Measurements from ENCODE around the gene ACTN1.

Gene ACTN1

DNA sequence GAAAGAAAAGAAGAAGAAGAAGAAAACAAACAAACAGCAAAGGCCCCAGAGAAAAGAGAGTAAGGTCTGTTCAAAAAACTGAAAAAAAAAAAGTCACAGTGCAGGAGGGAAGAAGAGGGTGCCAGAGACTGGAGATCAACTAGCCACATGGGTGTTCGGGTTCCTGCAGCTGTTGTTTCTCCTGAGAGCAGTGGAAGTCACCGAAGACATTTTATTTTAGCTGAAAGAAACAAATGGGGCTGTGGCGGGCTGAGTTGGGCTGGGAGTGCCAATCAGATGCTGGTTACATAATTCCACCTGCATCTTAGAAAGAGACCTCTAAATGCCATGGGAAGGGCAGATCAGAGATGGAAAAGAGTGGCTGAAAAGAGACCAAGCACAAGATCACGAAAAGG lies 33.9 kb downstream of the ACTN1 start:
- no peak overlapping the region for H3K4me3 ChIP-seq (ENCODE audit: low read length)
- no peak for TF ChIP-seq ZNF274 (IDR thresholded peaks at IDR 0.05; ENCODE audit: low read depth, low read length)

DNA sequence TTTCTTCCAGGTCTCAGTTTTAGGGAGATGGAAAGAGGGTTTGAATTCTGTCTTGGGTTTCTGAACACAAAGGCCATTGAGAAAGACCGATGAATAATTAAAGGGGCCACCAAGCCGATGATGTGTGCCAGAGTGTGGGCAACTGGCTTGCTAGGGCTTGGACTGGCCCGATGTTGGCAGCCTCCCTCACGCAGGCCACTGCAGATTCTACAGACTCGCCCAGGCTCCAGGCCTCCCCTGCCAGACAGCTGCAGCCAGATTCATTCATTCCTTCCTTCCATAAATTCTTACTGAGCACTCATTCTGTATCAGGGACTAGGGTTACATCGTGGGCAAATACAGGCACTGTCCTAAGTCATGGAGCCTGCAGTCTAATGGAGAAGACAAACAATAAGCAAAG lies 34.9 kb downstream of the ACTN1 start:
- no peak for TF ChIP-seq ZNF274 (IDR thresholded peaks at IDR 0.05; ENCODE audit: low read depth, low read length)
- H3K4me3 ChIP-seq (ENCODE audit: low read length): no peak overlapping the region

DNA sequence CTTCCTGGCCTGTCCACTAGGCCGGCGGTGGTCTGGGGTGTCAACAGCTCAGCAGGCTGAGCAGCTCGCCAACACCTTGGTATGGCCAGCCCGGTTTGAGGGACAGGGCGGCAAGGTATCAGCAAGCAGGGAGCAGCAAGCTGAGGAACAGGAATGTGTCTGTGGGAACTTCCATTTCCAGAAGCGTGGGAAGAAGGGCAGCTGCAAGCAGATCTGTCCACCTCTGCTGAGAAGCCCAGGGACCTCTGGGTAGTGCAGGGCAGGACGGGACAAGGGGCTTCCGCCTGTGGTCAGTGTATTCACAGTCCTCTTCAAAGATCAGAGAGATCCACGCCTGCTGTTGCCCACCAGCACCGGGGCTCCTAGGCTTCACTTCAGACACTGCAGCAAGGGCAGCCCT lies 36.0 kb downstream of the ACTN1 start:
- H3K4me3 ChIP-seq (ENCODE audit: low read length): no peak overlapping the region
- TF ChIP-seq ZNF274 (IDR thresholded peaks at IDR 0.05; ENCODE audit: low read depth, low read length): no peak

DNA sequence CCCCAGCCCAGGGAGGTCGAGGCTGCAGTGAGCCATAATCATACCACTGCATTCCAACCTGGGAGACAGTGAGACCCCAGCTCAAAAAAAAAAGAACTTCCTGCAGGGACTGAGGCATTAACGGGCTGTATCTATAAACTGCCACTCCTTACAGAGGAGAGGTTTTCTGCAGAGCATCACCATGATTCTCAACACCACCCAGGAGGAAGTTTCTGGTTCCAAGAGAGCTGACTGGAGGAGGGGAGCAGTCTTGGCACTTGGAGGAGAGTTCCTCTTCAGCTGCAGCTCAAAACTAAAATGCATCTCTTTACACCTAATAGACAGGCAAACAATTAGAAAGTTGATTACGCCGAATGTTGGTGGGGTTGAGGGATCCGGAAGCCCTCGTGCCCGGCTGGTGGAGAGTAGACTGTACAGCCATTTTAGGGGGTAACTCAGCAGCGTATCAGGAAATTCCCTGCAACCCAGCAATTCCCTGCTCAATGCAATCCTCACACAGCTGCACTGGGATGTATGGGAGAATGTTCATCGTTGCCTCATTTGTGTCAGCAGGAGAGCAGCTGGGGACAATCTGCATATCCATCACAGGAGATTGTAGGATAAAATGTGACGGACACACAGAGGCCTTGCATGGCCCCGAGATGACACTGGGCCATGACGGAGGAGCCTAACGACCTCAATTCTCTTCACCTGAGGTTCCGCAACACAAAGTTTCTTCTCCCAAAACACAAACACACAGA lies 36.6 kb downstream of the ACTN1 start:
- H3K4me3 ChIP-seq (ENCODE audit: low read length): no peak overlapping the region
- no peak for TF ChIP-seq ZNF274 (IDR thresholded peaks at IDR 0.05; ENCODE audit: low read depth, low read length)

DNA sequence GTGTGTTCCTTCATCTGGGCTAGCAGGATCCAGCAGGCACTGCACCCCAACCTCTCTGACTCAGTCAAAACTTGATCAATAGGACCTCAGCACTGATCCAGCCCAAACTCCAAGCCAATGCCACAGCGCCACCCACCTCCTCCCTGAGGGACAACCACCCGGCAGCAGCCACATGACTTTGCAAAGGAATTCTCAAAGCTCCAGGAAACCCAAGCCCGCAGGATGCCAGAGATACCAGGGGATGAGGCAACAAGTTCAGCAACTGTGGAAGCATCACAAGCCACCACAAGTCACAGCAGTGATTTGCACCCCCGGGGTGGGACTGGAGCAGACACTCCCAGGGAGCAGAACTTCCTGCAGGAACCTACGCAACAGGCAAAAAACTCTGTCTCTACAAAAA lies 37.3 kb downstream of the ACTN1 start:
- TF ChIP-seq ZNF274 (IDR thresholded peaks at IDR 0.05; ENCODE audit: low read depth, low read length): no peak
- H3K4me3 ChIP-seq (ENCODE audit: low read length): no peak overlapping the region

DNA sequence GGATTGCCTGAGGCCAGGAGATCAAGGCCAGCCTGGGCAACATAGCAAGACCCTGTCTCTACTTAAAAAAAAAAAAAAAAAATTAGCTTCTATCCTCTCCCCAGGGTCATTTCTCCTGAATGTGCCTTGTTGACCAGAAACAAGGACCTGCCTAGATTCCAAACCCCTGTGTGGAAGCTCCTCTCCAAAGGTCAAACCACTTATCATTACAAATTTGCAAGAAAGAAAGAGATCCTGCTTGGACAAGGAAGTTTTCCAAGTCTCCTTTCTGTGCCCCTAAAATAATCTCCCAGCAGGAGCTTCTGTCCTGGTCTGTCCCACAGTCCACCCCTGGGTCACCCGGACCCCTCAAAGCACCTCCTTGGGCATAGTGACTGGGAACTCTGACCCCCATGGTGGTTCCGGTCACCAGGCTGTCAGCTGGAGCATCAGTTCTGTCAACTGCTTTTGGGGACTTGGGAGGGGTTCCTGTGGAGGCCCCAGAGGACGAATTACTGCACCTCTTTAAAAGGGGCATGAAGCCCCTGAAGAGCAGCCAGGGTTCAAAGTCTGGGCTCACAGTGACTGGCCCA lies 38.4 kb downstream of the ACTN1 start:
- no peak overlapping the region for H3K4me3 ChIP-seq (ENCODE audit: low read length)
- no peak for TF ChIP-seq ZNF274 (IDR thresholded peaks at IDR 0.05; ENCODE audit: low read depth, low read length)

DNA sequence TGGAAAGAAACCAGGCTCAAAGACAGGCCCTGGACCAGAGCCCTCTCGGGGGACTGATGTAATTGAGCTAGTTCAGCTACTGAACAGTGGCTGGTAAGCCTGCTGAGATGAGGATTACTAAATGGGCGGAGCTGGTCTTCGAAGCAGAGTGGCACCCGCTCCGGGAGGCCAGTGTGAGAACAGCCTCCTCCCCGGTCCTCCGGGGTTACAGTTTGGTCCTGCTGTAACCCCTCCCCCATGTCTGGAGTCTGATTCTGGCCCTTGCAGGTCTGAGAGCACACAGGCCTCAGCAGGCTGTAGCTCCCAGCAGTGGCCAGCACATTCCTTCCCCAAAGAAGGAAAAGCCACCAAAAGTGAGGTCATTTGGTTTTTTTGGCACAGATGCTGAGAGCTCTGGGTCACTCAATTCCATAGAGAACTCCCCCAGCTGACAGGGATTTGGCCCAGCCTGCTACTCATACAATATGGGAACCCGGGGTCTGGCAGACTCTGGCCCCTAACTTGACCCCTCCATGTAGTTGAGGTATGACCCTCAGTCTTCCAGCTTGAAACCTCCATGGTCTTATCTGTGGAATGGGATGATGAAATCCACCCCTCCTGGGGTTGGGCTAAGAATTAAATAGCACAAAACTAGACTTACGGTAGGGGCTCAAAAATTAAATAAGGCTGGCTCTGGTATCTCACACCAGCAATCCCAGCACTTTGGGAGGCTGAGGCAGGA lies 39.0 kb downstream of the ACTN1 start:
- TF ChIP-seq ZNF274 (IDR thresholded peaks at IDR 0.05; ENCODE audit: low read depth, low read length): no peak
- H3K4me3 ChIP-seq (ENCODE audit: low read length): no peak overlapping the region

DNA sequence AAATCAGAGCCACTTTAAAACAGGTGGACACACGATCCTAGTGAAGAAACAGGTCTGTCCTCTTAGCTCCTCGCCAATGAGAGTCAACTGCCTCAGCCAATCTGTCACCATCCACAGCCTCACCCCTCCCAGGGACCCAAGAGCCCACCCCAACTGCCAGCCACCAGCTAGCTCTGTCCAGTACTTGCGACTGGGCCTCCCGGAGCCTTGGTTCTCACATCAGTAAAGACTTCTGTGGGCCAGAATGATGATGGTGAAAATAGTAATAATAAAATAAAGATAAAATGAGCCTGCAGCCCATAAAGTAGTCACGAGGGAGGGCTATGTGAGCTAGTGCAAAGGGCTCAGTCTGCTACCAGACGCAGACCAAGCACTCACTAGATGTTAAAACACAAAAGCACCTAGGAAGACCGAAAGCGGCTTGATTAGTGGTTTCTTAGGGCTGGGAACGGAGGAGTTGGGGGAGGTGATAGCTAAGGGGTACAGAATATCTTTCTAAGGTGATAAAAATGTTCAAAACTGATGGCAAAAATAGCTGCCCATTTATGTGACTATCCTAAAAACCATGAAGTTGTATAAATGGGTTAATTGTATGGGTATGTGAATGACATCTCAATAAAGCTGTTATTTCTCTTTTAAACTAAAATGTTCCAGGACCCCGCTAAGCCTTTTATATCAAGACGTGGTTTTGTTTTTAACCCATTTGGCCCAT lies 39.8 kb downstream of the ACTN1 start:
- no peak overlapping the region for H3K4me3 ChIP-seq (ENCODE audit: low read length)
- TF ChIP-seq ZNF274 (IDR thresholded peaks at IDR 0.05; ENCODE audit: low read depth, low read length): no peak

DNA sequence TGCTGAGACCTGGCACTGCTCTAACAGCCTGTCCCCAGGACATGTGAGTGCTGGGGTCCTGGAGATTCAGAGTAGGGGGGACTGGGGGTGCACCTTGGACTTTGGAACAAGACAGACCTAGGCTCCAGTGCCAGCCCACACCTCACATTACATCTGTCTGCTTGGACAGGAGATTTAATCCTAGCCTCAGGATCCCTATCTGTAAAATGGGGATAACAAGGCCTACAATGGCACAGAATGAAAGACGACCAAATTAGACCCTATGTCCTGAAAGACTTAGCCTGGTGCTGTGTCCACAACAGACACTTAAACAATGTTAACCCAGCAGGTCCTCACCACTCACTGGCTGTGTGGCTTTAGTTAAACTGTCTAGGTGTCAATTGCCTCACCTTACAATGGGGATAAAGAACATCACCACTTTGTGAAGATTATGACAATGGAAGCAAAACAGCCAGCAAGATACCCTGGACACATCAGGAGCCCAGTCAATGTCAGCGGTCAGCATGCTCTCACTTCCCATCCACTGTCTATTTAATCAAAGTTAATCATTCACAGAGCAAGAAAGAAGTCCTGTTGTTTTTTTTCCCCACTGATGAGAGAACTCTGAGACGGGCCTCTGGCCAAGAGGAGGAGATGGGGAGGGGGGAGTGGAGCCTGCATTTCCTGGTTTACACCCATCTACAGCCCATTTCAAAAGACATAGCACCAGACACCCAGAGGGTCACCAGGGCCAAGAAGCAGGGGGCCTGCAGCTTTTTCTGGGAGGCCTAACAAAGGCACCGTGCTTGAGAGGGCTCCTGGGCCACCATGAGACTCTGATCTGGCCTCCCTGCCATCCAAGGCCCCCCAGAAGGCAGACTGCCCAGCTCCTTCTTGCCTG lies 40.6 kb downstream of the ACTN1 start:
- no peak overlapping the region for H3K4me3 ChIP-seq (ENCODE audit: low read length)
- TF ChIP-seq ZNF274 (IDR thresholded peaks at IDR 0.05; ENCODE audit: low read depth, low read length): no peak

DNA sequence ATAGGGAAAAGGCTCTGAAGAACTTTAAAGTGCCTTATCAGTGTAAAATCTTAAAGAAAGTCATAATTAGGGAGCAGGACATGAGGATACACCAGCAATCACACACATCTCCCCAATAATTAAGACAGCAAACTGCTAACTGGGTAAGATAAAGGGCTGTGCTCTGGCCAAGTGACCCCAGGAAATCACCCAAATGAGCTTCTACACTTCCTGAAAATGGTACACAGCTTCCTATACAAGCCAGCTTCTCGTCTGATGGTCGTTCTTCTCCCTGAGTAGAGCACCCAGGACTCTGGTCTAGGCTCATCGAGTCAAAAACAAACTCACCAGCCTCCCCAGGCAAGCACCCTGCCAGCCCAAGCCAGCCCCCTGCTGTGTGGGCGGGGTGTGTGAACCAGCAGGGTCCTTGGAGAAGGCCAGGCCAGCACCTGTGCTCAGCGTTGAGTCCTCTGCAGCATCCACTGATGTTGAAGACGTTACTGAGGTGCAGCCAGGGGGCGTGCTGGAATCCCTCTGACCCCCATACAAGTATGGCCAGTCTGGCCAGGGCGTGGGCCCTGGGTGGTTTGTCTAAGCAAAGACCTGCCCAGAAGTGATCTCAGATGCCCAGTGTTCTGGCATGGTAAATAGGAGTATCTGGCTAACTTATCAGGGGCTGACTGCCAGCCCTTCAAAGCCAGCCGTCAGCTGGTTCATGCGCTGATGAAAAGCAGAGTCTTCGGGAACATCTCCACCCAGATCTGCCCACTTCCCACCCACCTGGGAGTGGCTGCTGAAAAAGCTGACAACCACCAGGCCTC lies 41.4 kb downstream of the ACTN1 start:
- no peak overlapping the region for H3K4me3 ChIP-seq (ENCODE audit: low read length)
- no peak for TF ChIP-seq ZNF274 (IDR thresholded peaks at IDR 0.05; ENCODE audit: low read depth, low read length)

DNA sequence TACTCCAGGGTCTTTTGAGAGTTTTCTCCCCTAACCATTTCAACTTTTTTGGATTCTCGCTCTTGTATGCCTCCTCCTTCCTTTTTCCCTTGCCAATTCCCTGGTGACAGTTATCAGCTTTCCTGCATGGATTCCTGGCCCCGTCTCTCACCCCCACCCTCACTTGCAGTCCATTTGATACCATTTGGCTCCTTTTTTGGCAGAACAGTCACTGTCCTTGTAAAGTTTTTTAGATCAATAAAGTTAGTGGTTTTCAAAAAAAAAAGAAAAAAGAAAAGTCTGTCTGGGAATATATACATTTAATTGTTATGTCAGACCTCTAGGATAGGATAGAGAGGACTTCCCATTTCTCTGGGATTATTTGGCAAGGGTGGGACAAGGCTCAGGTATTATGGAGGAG lies 42.1 kb downstream of the ACTN1 start:
- H3K4me3 ChIP-seq (ENCODE audit: low read length): no peak overlapping the region
- TF ChIP-seq ZNF274 (IDR thresholded peaks at IDR 0.05; ENCODE audit: low read depth, low read length): no peak

DNA sequence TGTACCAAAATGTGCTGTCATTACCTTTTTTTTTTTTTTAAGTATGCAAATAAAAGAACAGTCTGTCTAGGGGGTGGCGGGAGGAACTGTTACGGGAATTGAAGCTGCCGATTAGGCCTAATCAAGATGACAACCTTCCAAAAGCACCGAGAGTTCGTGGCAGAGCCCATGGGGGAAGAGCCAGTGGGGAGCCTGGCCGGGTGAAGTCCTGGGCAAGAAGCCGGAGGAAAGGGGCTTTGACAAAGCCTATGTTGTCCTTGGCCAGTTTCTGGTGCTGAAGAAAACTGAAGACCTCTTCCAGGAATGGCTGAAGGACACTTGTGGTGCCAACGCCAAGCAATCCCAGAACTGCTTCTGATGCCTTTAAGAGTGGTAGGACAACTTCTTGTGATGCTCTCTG lies 42.6 kb downstream of the ACTN1 start:
- H3K4me3 ChIP-seq (ENCODE audit: low read length): no peak overlapping the region
- no peak for TF ChIP-seq ZNF274 (IDR thresholded peaks at IDR 0.05; ENCODE audit: low read depth, low read length)

DNA sequence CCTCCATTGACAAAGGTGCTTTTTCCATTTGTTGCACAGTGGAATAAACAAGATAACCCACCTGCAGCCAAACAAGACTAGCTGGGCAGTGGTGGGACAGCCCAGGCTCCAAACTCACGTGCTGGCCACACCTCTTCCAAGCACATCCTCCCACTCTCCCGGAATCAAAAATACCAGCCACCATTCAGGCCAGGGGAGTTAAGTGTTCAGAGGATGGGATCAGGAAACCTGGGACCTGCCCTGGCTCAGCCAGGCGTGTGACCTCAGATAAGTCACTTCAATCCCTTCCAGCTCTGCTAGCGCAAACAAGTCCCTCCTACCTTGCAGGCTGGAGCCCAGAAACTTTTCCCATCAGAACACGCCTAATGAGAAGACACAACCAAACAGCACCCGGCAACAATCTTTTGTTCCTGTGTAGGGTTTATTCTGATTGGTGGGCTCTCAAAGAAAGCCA lies 43.3 kb downstream of the ACTN1 start:
- TF ChIP-seq ZNF274 (IDR thresholded peaks at IDR 0.05; ENCODE audit: low read depth, low read length): no peak
- H3K4me3 ChIP-seq (ENCODE audit: low read length): no peak overlapping the region

Measured in GM08714 (cell line).